Thoracic aorta (tissue), 2 donors: ENCODE results near the gene SEL1L3. TPM values are rescaled to one million over a fixed set of nuclear protein-coding genes. Genes with fewer than 3 reads are reported as not detected.

Experiments used
- ATAC-seq: fragments of 150-250 bp; one replicate; pipeline ENCODE4 v1.8.0; 2017; ENCODE audit warnings: low read depth; ENCODE audit not compliant: insufficient number of reproducible peaks, low FRiP score
- DNase-seq: peaks from one replicate; pipeline ENCODE4 v3.0.0-alpha.2; 2020; ENCODE audit warnings: low spot score
- H3K27ac ChIP-seq, 2 donors: fragments of 200-600 bp; sonication (generic); 1 replicate in 1 of 2; 2 replicates in 1 of 2; pipeline ENCODE4 v1.5.1; 2016; ENCODE audit warnings: mild to moderate bottlenecking in 2 of 2, moderate library complexity in 2 of 2
- H3K27me3 ChIP-seq: fragments of 200-600 bp; sonication (generic); replicated peaks from 2 replicates; pipeline ENCODE4 v1.6.0; 2016; ENCODE audit warnings: mild to moderate bottlenecking; ENCODE audit not compliant: insufficient read depth
- H3K36me3 ChIP-seq: fragments of 200-600 bp; sonication (generic); one replicate; pipeline ENCODE4 v1.5.1; 2016
- H3K4me1 ChIP-seq, 2 donors: fragments of 200-600 bp; sonication (generic); 1 replicate in 1 of 2; 2 replicates in 1 of 2; pipeline versions ENCODE4 v1.5.1 to v1.6.0; 2016; ENCODE audit warnings: low read depth in 2 of 2, mild to moderate bottlenecking in 1 of 2; ENCODE audit not compliant: control insufficient read depth in 1 of 2
- H3K4me3 ChIP-seq: fragments of 200-600 bp; sonication (generic); 2 replicates; pipeline ENCODE4 v1.5.1; 2016; ENCODE audit warnings: mild to moderate bottlenecking
- H3K9me3 ChIP-seq: fragments of 200-600 bp; sonication (generic); 2 replicates; pipeline ENCODE4 v1.5.1; 2016
- total RNA-seq, 2 donors: library from RNA; depleted of rRNA; stranded (reverse); fragments of >200 nt; gene quantifications; one replicate each; pipeline versions ENCODE4 v1.1.0 to v1.2.3, GENCODE V29; 2016
- TF ChIP-seq, protein P1 (sequence below): fragments of 200-600 bp; sonication (generic); IDR thresholded peaks from one replicate; pipeline ENCODE4 v1.5.1; 2019; ENCODE audit warnings: antibody characterized with exemption

The SEL1L3 gene
- total RNA-seq, 2 donors from 2014 or later = 9.9 to 34.8 TPM

DNA sequence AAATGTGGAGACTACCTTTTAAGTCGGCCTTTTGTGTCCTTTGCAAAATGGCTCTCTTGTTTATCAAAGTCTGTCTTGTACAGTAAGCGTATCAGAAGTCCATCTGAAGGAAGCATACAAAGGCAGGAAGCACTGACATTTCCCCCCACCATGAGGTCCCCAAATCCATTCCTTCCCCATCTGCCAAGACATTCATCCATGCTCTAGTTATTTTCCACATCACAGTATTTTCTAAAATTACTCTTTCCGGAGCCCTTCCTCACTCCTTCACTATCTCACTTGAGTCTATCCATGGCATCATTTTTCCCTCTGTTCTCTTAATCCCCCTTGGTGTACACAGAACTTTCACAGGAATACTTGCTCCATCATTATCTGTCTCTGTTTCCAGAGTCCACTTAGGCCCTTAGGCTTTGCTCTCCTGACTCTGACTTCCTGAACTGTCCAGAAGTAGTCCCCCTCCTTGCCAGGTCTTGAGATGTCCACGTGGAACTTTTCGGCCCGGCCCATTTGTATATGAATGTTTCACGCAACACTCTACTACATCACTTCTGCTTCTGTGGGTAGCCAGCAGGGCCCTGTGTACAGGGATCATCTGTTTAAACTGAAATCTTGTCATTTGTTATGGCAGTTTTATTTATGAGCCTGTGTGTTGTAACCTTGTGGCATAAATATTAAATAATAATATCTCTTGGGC lies 2.1 kb downstream of the SEL1L3 start:
- TF ChIP-seq, protein P1, sequence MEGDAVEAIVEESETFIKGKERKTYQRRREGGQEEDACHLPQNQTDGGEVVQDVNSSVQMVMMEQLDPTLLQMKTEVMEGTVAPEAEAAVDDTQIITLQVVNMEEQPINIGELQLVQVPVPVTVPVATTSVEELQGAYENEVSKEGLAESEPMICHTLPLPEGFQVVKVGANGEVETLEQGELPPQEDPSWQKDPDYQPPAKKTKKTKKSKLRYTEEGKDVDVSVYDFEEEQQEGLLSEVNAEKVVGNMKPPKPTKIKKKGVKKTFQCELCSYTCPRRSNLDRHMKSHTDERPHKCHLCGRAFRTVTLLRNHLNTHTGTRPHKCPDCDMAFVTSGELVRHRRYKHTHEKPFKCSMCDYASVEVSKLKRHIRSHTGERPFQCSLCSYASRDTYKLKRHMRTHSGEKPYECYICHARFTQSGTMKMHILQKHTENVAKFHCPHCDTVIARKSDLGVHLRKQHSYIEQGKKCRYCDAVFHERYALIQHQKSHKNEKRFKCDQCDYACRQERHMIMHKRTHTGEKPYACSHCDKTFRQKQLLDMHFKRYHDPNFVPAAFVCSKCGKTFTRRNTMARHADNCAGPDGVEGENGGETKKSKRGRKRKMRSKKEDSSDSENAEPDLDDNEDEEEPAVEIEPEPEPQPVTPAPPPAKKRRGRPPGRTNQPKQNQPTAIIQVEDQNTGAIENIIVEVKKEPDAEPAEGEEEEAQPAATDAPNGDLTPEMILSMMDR = no peak

DNA sequence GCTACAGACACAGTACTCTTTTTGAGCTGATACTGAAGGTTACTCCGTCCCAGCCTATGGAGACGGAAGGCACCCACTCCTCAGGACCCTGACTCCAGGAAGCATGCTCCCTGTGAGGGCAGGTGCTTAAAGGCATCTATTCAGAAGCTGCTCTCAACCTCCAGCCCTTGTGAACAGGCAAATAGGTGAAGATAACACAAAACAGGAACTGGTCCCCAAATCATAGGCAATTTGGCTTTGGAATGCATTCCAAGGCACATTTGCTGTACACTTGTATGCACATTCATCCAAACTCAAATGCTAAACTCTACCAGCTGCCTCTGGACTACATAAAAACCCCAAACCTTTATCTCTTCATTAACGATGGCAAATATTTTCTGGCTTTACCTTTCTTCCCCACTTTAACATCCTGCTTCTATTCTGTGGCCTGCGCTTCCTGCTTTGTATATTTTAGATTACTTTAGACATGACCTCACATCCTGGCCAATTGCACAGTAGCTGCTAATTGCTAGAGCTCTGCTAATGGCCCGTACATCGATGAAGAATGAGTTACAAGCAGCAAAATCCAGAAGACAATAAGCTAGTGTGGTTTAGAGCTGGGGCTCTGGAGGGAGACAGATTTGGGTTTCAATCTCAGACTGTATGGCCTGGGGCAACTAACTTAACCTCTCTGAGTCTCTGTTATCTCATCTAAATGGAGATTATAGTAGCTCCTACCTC lies 3.2 kb downstream of the SEL1L3 start:
- no peak for ATAC-seq
- no peak for DNase-seq
- Histone ChIP-seq H3K4me1 (peaks cover 7 to 14% of the 10 kb centered on the region in 2 donors), H3K36me3 (no peaks in the 10 kb centered on the region), H3K4me3 (no peak overlapping the region), H3K27ac (no peak overlapping the region), H3K27me3 (no peaks in the 10 kb centered on the region), H3K9me3 (no peaks in the 10 kb centered on the region)
- TF ChIP-seq, protein P1 = no peak

More for the DNA sequence above, 2.1 kb downstream of the SEL1L3 start:
- no peaks in the 10 kb centered on the region for H3K27me3 ChIP-seq
- no peak overlapping the region for H3K4me3 ChIP-seq
- H3K36me3 ChIP-seq = no peaks in the 10 kb centered on the region
- H3K27ac ChIP-seq = no peak overlapping the region
- peaks cover 7 to 14% of the 10 kb centered on the region in 2 donors for H3K4me1 ChIP-seq
- DNase-seq (no peak), ATAC-seq (no peak)
- H3K9me3 ChIP-seq = no peaks in the 10 kb centered on the region

DNA sequence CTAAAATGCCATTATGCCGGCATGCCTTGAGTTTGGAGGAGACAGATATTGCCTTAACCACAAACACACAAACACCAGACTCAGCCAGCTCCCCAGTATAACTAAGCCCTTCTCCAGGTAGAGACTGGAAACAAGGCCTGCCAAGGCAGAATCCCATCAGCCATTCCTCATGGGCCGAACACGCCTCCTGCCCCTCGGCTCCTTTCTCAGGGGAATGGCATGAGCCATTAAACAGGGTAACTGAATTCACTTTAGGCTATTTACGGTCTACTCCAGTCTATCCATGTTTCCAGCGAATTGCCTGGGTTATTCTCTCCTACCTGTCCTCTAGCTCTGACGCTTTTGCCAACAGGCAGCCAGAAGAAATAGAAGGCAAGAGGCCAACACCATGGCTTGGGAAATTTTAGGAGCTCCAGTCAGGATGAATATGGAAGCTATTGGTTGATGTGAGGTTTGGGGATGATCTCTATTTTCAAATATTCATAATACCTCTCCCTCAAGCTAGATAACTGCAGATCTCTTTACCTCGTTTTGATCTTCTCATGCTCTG lies 4.9 kb downstream of the SEL1L3 start:
- H3K9me3 ChIP-seq = no peaks in the 10 kb centered on the region
- TF ChIP-seq, protein P1 = no peak
- H3K27me3 ChIP-seq = no peaks in the 10 kb centered on the region
- no peaks in the 10 kb centered on the region for H3K36me3 ChIP-seq
- H3K27ac ChIP-seq = no peak overlapping the region
- DNase-seq (no peak), ATAC-seq (no peak)
- no peak overlapping the region for H3K4me3 ChIP-seq
- H3K4me1 ChIP-seq = peaks cover 7 to 14% of the 10 kb centered on the region in 2 donors

DNA sequence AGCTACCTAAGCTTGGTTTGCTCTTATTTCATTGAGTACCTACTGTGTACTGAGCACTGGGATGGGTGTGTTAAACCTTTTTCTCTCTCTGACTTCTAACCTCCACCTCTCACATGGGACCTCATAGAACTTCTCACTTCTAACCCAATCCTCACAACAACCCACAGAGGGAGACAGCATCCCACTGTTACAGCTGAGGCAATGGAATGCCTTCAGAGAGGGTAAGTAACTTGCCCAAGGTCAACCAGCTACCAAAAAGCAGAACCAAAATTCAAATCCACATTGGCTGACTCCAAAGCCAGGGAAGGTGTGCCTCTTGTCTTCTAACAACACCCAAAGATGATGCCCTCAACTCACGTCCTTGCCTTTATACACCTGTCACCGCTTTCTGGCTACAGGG lies 5.4 kb downstream of the SEL1L3 start:
- no peak overlapping the region for H3K4me3 ChIP-seq
- no peak overlapping the region for H3K27ac ChIP-seq
- H3K36me3 ChIP-seq = no peaks in the 10 kb centered on the region
- TF ChIP-seq, protein P1 = no peak
- no peaks in the 10 kb centered on the region for H3K9me3 ChIP-seq
- DNase-seq (no peak), ATAC-seq (no peak)
- H3K4me1 ChIP-seq = peaks cover 7 to 13% of the 10 kb centered on the region in 2 donors
- no peaks in the 10 kb centered on the region for H3K27me3 ChIP-seq

DNA sequence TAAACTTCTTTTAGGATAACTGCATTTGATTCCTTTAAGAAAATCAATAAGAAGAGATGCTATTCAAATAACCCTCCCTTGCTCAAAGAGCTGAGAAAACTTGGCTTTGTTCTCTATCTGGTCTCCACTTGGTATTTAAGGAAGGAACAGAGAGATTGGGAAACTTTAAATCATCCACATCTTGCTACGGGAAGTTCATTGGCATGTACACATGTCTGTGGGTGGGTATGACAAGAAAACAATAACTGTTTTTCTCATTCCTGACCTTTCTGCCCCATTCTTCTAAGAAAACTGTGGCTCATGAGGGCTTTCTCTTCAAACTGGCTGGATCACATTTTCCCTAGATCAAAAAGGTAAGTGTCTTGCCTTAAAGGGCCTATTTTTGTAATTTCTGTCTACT lies 6.0 kb downstream of the SEL1L3 start:
- DNase-seq (no peak), ATAC-seq (no peak)
- peaks cover 6% of the 10 kb centered on the region in 2 donors for H3K4me1 ChIP-seq
- TF ChIP-seq, protein P1 = no peak
- no peaks in the 10 kb centered on the region for H3K36me3 ChIP-seq
- no peak overlapping the region for H3K27ac ChIP-seq
- no peak overlapping the region for H3K4me3 ChIP-seq
- no peaks in the 10 kb centered on the region for H3K27me3 ChIP-seq
- no peaks in the 10 kb centered on the region for H3K9me3 ChIP-seq
